DMS114 treated with DMSO at 0.1 percent for 48 hours (cell line): ENCODE results near the gene PNKP.
A peak's percentile ranks its signal among the peaks of the same experiment; 100 is the strongest.

Experiments
- DNase-seq: peaks from one replicate; lab custom pipeline; 2025; ENCODE audit not compliant: unreplicated experiment; lab: John Stamatoyannopoulos, UW

PNKP gene

GRCh38 chr19:49866933-49867782 lies at the start of gene PNKP:
Gene PNKP, minus strand, starts transcription at chr19:49867576. Its CDS starts 372 bp downstream, at chr19:49867204.
- peak; percentile 71 for DNase-seq

- no peak for DNase-seq
These were observed 47.9 kb upstream of the PNKP start for GRCh38 chr19:49915271-49915670.

- DNase-seq, result no peak
These were observed 46.3 kb upstream of the PNKP start for GRCh38 chr19:49913720-49914119.

- no peak for DNase-seq
These were observed 45.7 kb upstream of the PNKP start for GRCh38 chr19:49912965-49913685.

GRCh38 chr19:49911381-49912145 lies 44.2 kb upstream of the PNKP start:
- DNase-seq, result no peak

- DNase-seq, result no peak
These were observed 42.8 kb upstream of the PNKP start for GRCh38 chr19:49910179-49910578.

- no peak for DNase-seq
These were observed 41.4 kb upstream of the PNKP start for GRCh38 chr19:49908480-49909420.

GRCh38 chr19:49907745-49908446 lies 40.5 kb upstream of the PNKP start:
- no peak for DNase-seq

- DNase-seq, result no peak
These were observed 39.6 kb upstream of the PNKP start for GRCh38 chr19:49906879-49907564.

GRCh38 chr19:49904136-49904535 lies 36.8 kb upstream of the PNKP start:
- DNase-seq, result no peak

GRCh38 chr19:49896863-49897621 lies 29.7 kb upstream of the PNKP start, which contains the start of gene IL4I1:
Gene IL4I1, minus strand, starts transcription at chr19:49896887. Its CDS starts 727 bp downstream, at chr19:49896160.
- DNase-seq, result no peak

GRCh38 chr19:49895566-49896297 lies 28.4 kb upstream of the PNKP start:
- DNase-seq, result no peak

- DNase-seq, result no peak
These were observed 27.6 kb upstream of the PNKP start for GRCh38 chr19:49894879-49895565.

GRCh38 chr19:49894011-49894664 lies 26.8 kb upstream of the PNKP start:
- DNase-seq, result no peak

- DNase-seq, result no peak
These were observed 25.3 kb upstream of the PNKP start for GRCh38 chr19:49892716-49893115.

- DNase-seq, result no peak
These were observed 24.0 kb upstream of the PNKP start for GRCh38 chr19:49891393-49891792.
